Urinary bladder (tissue), 4 donors: ENCODE results near the gene NVL. TPM values are rescaled to one million over a fixed set of nuclear protein-coding genes. Genes with fewer than 3 reads are reported as not detected.

ENCODE experiments used
- DNase-seq: peaks from one replicate; pipeline ENCODE4 v3.0.0-alpha.2; 2015; ENCODE audit errors: extremely low spot score
- H3K27ac ChIP-seq: one replicate; pipeline ENCODE4 v1.5.1; 2013; ENCODE audit warnings: low read depth, mild to moderate bottlenecking, moderate library complexity
- H3K36me3 ChIP-seq: one replicate; pipeline ENCODE4 v1.6.1; 2013; ENCODE audit warnings: mild to moderate bottlenecking, moderate library complexity; ENCODE audit not compliant: insufficient read depth
- H3K4me1 ChIP-seq: one replicate; pipeline ENCODE4 v1.6.1; 2013; ENCODE audit warnings: mild to moderate bottlenecking, moderate library complexity; ENCODE audit not compliant: insufficient read depth
- H3K4me3 ChIP-seq: one replicate; pipeline ENCODE4 v1.5.1; 2013; ENCODE audit warnings: low read depth, low read length
- WGBS: extraction: QIAGEN DNeasy Blood & Tissue Kit; methylation state at CpG from one replicate; pipeline ENCODE4 v1.1.7; 2013; 5-methylcytosine and 5-hydroxymethylcytosine counted together
- polyA plus RNA-seq: library from polyadenylated mRNA; stranded (reverse); fragments of 200-250 nt; gene quantifications from one replicate; pipeline ENCODE4 v1.2.3, GENCODE V29; 2013
- total RNA-seq: library from RNA; depleted of rRNA; stranded (reverse); fragments of >200 nt; gene quantifications from one replicate; pipeline ENCODE4 v1.2.3, GENCODE V29; 2014
- donor health status: healthy with polysubstance abuse.
- donor health status: healthy.

The NVL gene
- total and polyA plus RNA-seq, 2 donors: 14.8 to 54.0 TPM

- DNase-seq: no peak
- 94% methylated on average over 1 of the region's 1 CpG for WGBS
- Histone ChIP-seq H3K27ac (no peak overlapping the region), H3K4me1 (no peaks in the 10 kb centered on the region), H3K4me3 (no peak overlapping the region), H3K36me3 (no peaks in the 10 kb centered on the region)
Observed at GRCh38 chr1:224258351-224258750, 71.6 kb downstream of the NVL start.

- no peak overlapping the region for H3K27ac ChIP-seq
- DNase-seq: no peak
- H3K36me3 ChIP-seq: no peaks in the 10 kb centered on the region
- no peak overlapping the region for H3K4me3 ChIP-seq
- 71% methylated on average over 3 of the region's 3 CpGs for WGBS
- H3K4me1 ChIP-seq: no peaks in the 10 kb centered on the region
Observed at GRCh38 chr1:224256640-224257039, 73.3 kb downstream of the NVL start.

GRCh38 chr1:224253721-224254120 is 76.3 kb downstream of the NVL start:
- Histone ChIP-seq H3K36me3 (peaks cover 5% of the 10 kb centered on the region), H3K4me1 (no peaks in the 10 kb centered on the region), H3K27ac (no peak overlapping the region), H3K4me3 (no peak overlapping the region)
- DNase-seq: no peak
- WGBS: 91% methylated on average over 1 of the region's 1 CpG

GRCh38 chr1:224252479-224252878 is 77.5 kb downstream of the NVL start:
- no peak for DNase-seq
- Histone ChIP-seq H3K4me1 (no peaks in the 10 kb centered on the region), H3K27ac (no peak overlapping the region), H3K36me3 (peaks cover 5% of the 10 kb centered on the region), H3K4me3 (no peak overlapping the region)

GRCh38 chr1:224251741-224252146 is 78.2 kb downstream of the NVL start:
- no peaks in the 10 kb centered on the region for H3K4me1 ChIP-seq
- H3K27ac ChIP-seq: no peak overlapping the region
- no peak for DNase-seq
- no peak overlapping the region for H3K4me3 ChIP-seq
- H3K36me3 ChIP-seq: peaks cover 5% of the 10 kb centered on the region
- WGBS: 75% methylated on average over 5 of the region's 5 CpGs

GRCh38 chr1:224245188-224245587 is 84.8 kb downstream of the NVL start:
- Histone ChIP-seq H3K36me3 (peaks cover 5% of the 10 kb centered on the region), H3K4me3 (no peak overlapping the region), H3K4me1 (no peaks in the 10 kb centered on the region), H3K27ac (no peak overlapping the region)
- DNase-seq: no peak
- 22% methylated on average over 1 of the region's 1 CpG for WGBS

GRCh38 chr1:224238756-224239155 is 91.2 kb downstream of the NVL start:
- Histone ChIP-seq H3K4me1 (no peaks in the 10 kb centered on the region), H3K4me3 (no peak overlapping the region), H3K27ac (no peak overlapping the region), H3K36me3 (peaks cover 3% of the 10 kb centered on the region)
- DNase-seq: no peak
- 73% methylated on average over 3 of the region's 3 CpGs for WGBS

GRCh38 chr1:224238212-224238611 is 91.8 kb downstream of the NVL start:
- Histone ChIP-seq H3K27ac (no peak overlapping the region), H3K36me3 (peaks cover 3% of the 10 kb centered on the region), H3K4me3 (no peak overlapping the region), H3K4me1 (no peaks in the 10 kb centered on the region)
- DNase-seq: no peak
- 90% methylated on average over 9 of the region's 9 CpGs for WGBS

GRCh38 chr1:224237119-224237881 is 92.7 kb downstream of the NVL start:
- DNase-seq: no peak
- Histone ChIP-seq H3K4me3 (no peak overlapping the region), H3K27ac (no peak overlapping the region), H3K4me1 (no peaks in the 10 kb centered on the region), H3K36me3 (peaks cover 5% of the 10 kb centered on the region)
- WGBS: 91% methylated on average over 11 of the region's 11 CpGs

- no peak overlapping the region for H3K27ac ChIP-seq
- DNase-seq: no peak
- H3K36me3 ChIP-seq: peaks cover 5% of the 10 kb centered on the region
- WGBS: 77% methylated on average over 2 of the region's 2 CpGs
- no peak overlapping the region for H3K4me3 ChIP-seq
- H3K4me1 ChIP-seq: no peaks in the 10 kb centered on the region
Observed at GRCh38 chr1:224235813-224236493, 94.0 kb downstream of the NVL start.

- no peak for DNase-seq
- Histone ChIP-seq H3K4me3 (no peak overlapping the region), H3K27ac (no peak overlapping the region), H3K4me1 (no peaks in the 10 kb centered on the region), H3K36me3 (peaks cover 5% of the 10 kb centered on the region)
Observed at GRCh38 chr1:224234017-224234416, 96.0 kb downstream of the NVL start.

GRCh38 chr1:224226849-224227502 is 103.0 kb downstream of the NVL start:
- H3K4me1 ChIP-seq: no peaks in the 10 kb centered on the region
- 90% methylated on average over 6 of the region's 6 CpGs for WGBS
- H3K36me3 ChIP-seq: no peaks in the 10 kb centered on the region

GRCh38 chr1:224223819-224224714 is 105.9 kb downstream of the NVL start:
- H3K4me1 ChIP-seq: no peaks in the 10 kb centered on the region
- no peak overlapping the region for H3K27ac ChIP-seq
- no peak for DNase-seq
- H3K4me3 ChIP-seq: no peak overlapping the region
- no peaks in the 10 kb centered on the region for H3K36me3 ChIP-seq
- 37% methylated on average over 12 of the region's 12 CpGs for WGBS

More at GRCh38 chr1:224226849-224227502, 103.0 kb downstream of the NVL start:
- H3K4me3 ChIP-seq: no peak overlapping the region
- no peak for DNase-seq
- no peak overlapping the region for H3K27ac ChIP-seq
